ENCODE data around the gene FHL3. TPM values are rescaled to one million over a fixed set of nuclear protein-coding genes. Genes with fewer than 3 reads are reported as not detected.

The FHL3 gene
- total and polyA plus RNA-seq, 2 experiments from 2014 or later: 28.3 to 49.0 TPM

DNA sequence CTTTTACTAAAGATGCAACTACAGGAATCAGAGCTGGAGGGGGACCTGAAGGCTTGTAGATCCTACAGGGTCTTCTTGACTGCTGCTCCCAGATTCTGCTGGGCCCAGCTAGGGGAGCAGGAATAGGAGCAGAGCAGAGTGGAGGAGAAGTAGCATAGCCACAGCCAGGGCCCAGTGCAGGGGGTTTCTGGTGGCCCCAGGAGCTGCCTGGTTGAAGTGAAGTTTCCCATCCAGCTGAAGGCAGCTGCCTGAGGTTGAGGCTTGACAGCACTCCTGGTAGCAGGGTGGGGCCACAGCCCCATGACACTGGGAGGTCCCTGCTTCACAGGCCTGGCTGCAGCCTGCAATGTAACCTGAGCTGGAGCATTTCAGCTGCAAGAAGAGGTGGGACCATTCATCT is 56.5 kb downstream of the FHL3 start:
- ATAC-seq (no peak), DNase-seq (ENCODE audit: low spot score) (no peak)
- Histone ChIP-seq H2AFZ (no peak overlapping the region), H3K4me3 (no peak overlapping the region), H3F3A (replicated peaks; ENCODE audit: low read depth) (0 out of 2 replicates have a peak, but pooled peaks cover 3% of the 10 kb centered on the region), H3K9me2 (ENCODE audit: insufficient read depth) (no peaks in the 10 kb centered on the region), H3K27me3 (ENCODE audit: insufficient read depth) (no peaks in the 10 kb centered on the region), H3K4me2 (no peak overlapping the region), H3K36me3 (ENCODE audit: insufficient read depth) (no peaks in the 10 kb centered on the region), H3K4me1 (ENCODE audit: insufficient read depth) (peaks cover 3% of the 10 kb centered on the region; the same call in 1 of the 2 replicates), H4K20me1 (replicated peaks; ENCODE audit: insufficient read depth) (no peaks in the 10 kb centered on the region), H3K79me2 (replicated peaks; ENCODE audit: insufficient read depth) (no peaks in the 10 kb centered on the region), H3K27ac (ENCODE audit: low read depth) (no peak overlapping the region)
- Mint-ChIP-seq H3K27me3 (ENCODE audit: insufficient read depth, low read depth, poor library complexity) (peaks cover 5% of the 10 kb centered on the region), H3K4me1 (peaks cover 13% of the 10 kb centered on the region), H3K36me3 (ENCODE audit: low read depth) (no peaks in the 10 kb centered on the region; the same call in 2 of the 3 replicates), H3K9me3 (no peaks in the 10 kb centered on the region), H3K27ac (no peak overlapping the region), H3K4me3 (no peak overlapping the region)
- TF ChIP-seq EZH2 (IDR thresholded peaks at IDR 0.05; ENCODE audit: low read depth, unreplicated experiment) (no peak), STAT1 (IDR thresholded peaks at IDR 0.05; ENCODE audit: unreplicated experiment) (no peak), JUNB (IDR thresholded peaks at IDR 0.05; ENCODE audit: unreplicated experiment) (no peak), ZNF114 (CRISPR knock-in tag; IDR thresholded peaks at IDR 0.05) (no peak), ZNF331 (CRISPR knock-in tag; IDR thresholded peaks at IDR 0.05; ENCODE audit: low read depth) (no peak), ETS1 (IDR thresholded peaks at IDR 0.05) (no peak), NANOG (IDR thresholded peaks at IDR 0.05; ENCODE audit: borderline replicate concordance) (no peak), EZH2phosphoT487 (IDR thresholded peaks at IDR 0.05; ENCODE audit: unreplicated experiment) (no peak), POLR2AphosphoS5 (IDR thresholded peaks at IDR 0.05; ENCODE audit: low read depth) (no peak), CREB1 (CRISPR knock-in tag; IDR thresholded peaks at IDR 0.05; ENCODE audit: low read depth) (no peak)
- TF ChIP-seq, protein P1, sequence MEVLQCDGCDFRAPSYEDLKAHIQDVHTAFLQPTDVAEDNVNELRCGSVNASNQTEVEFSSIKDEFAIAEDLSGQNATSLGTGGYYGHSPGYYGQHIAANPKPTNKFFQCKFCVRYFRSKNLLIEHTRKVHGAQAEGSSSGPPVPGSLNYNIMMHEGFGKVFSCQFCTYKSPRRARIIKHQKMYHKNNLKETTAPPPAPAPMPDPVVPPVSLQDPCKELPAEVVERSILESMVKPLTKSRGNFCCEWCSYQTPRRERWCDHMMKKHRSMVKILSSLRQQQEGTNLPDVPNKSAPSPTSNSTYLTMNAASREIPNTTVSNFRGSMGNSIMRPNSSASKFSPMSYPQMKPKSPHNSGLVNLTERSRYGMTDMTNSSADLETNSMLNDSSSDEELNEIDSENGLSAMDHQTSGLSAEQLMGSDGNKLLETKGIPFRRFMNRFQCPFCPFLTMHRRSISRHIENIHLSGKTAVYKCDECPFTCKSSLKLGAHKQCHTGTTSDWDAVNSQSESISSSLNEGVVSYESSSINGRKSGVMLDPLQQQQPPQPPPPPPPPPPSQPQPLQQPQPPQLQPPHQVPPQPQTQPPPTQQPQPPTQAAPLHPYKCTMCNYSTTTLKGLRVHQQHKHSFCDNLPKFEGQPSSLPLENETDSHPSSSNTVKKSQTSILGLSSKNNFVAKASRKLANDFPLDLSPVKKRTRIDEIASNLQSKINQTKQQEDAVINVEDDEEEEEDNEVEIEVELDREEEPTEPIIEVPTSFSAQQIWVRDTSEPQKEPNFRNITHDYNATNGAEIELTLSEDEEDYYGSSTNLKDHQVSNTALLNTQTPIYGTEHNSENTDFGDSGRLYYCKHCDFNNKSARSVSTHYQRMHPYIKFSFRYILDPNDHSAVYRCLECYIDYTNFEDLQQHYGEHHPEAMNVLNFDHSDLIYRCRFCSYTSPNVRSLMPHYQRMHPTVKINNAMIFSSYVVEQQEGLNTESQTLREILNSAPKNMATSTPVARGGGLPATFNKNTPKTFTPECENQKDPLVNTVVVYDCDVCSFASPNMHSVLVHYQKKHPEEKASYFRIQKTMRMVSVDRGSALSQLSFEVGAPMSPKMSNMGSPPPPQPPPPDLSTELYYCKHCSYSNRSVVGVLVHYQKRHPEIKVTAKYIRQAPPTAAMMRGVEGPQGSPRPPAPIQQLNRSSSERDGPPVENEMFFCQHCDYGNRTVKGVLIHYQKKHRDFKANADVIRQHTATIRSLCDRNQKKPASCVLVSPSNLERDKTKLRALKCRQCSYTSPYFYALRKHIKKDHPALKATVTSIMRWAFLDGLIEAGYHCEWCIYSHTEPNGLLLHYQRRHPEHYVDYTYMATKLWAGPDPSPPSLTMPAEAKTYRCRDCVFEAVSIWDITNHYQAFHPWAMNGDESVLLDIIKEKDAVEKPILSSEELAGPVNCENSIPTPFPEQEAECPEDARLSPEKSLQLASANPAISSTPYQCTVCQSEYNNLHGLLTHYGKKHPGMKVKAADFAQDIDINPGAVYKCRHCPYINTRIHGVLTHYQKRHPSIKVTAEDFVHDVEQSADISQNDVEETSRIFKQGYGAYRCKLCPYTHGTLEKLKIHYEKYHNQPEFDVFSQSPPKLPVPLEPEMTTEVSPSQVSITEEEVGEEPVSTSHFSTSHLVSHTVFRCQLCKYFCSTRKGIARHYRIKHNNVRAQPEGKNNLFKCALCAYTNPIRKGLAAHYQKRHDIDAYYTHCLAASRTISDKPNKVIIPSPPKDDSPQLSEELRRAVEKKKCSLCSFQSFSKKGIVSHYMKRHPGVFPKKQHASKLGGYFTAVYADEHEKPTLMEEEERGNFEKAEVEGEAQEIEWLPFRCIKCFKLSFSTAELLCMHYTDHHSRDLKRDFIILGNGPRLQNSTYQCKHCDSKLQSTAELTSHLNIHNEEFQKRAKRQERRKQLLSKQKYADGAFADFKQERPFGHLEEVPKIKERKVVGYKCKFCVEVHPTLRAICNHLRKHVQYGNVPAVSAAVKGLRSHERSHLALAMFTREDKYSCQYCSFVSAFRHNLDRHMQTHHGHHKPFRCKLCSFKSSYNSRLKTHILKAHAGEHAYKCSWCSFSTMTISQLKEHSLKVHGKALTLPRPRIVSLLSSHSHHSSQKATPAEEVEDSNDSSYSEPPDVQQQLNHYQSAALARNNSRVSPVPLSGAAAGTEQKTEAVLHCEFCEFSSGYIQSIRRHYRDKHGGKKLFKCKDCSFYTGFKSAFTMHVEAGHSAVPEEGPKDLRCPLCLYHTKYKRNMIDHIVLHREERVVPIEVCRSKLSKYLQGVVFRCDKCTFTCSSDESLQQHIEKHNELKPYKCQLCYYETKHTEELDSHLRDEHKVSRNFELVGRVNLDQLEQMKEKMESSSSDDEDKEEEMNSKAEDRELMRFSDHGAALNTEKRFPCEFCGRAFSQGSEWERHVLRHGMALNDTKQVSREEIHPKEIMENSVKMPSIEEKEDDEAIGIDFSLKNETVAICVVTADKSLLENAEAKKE (CRISPR knock-in tag; IDR thresholded peaks at IDR 0.05): no peak
- TF ChIP-seq, protein P2, sequence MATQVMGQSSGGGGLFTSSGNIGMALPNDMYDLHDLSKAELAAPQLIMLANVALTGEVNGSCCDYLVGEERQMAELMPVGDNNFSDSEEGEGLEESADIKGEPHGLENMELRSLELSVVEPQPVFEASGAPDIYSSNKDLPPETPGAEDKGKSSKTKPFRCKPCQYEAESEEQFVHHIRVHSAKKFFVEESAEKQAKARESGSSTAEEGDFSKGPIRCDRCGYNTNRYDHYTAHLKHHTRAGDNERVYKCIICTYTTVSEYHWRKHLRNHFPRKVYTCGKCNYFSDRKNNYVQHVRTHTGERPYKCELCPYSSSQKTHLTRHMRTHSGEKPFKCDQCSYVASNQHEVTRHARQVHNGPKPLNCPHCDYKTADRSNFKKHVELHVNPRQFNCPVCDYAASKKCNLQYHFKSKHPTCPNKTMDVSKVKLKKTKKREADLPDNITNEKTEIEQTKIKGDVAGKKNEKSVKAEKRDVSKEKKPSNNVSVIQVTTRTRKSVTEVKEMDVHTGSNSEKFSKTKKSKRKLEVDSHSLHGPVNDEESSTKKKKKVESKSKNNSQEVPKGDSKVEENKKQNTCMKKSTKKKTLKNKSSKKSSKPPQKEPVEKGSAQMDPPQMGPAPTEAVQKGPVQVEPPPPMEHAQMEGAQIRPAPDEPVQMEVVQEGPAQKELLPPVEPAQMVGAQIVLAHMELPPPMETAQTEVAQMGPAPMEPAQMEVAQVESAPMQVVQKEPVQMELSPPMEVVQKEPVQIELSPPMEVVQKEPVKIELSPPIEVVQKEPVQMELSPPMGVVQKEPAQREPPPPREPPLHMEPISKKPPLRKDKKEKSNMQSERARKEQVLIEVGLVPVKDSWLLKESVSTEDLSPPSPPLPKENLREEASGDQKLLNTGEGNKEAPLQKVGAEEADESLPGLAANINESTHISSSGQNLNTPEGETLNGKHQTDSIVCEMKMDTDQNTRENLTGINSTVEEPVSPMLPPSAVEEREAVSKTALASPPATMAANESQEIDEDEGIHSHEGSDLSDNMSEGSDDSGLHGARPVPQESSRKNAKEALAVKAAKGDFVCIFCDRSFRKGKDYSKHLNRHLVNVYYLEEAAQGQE (IDR thresholded peaks at IDR 0.05; ENCODE audit: unreplicated experiment): no peak
- TF ChIP-seq, protein P3, sequence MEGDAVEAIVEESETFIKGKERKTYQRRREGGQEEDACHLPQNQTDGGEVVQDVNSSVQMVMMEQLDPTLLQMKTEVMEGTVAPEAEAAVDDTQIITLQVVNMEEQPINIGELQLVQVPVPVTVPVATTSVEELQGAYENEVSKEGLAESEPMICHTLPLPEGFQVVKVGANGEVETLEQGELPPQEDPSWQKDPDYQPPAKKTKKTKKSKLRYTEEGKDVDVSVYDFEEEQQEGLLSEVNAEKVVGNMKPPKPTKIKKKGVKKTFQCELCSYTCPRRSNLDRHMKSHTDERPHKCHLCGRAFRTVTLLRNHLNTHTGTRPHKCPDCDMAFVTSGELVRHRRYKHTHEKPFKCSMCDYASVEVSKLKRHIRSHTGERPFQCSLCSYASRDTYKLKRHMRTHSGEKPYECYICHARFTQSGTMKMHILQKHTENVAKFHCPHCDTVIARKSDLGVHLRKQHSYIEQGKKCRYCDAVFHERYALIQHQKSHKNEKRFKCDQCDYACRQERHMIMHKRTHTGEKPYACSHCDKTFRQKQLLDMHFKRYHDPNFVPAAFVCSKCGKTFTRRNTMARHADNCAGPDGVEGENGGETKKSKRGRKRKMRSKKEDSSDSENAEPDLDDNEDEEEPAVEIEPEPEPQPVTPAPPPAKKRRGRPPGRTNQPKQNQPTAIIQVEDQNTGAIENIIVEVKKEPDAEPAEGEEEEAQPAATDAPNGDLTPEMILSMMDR (conservative IDR thresholded peaks at IDR 0.05; ENCODE audit: low read depth in 2 of 2): no peak

All from GM23338 (cell line).